ENCODE results near the gene POPDC3. TPM values are rescaled to one million over a fixed set of nuclear protein-coding genes. Genes with fewer than 3 reads are reported as not detected.

Gene POPDC3
- total RNA-seq, 1 experiment from 2014 or later = 0.62 TPM

DNA sequence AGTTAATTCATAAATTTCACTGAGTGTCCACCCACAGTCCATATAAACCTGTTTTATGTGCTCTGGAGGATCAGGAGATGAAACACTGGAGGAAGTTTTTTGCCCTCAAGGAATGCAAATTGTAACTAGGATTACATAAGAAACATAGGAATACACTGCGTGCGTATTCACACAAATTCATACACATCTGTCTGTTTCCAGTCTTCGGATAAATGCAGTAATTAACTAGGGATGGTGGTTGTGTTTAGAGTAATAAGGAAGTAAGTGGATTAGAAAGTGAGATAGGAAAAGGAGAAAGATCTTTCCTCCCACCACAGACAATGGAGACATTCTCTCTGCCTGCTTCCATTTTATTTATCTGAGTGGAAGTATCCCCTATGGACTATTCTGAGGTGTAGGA is 35.7 kb upstream of the POPDC3 start:
- POLR2A ChIA-PET (ENCODE audit: low non-redundant PET) = no interaction called here
- Histone ChIP-seq H3K27ac (ENCODE audit: low read depth, low read length, poor library complexity, severe bottlenecking) (no peak overlapping the region), H3K4me3 (ENCODE audit: low read depth, low read length, poor library complexity, severe bottlenecking) (no peak overlapping the region), H3K4me1 (ENCODE audit: insufficient read depth, low read length, poor library complexity, severe bottlenecking) (no peaks in the 10 kb centered on the region), H3K27me3 (replicated peaks; ENCODE audit: insufficient read depth, low read depth, low read length, poor library complexity) (no peaks in the 10 kb centered on the region), H3K9me3 (ENCODE audit: low read depth, low read length, poor library complexity, severe bottlenecking) (no peaks in the 10 kb centered on the region), H3K36me3 (ENCODE audit: insufficient read depth, low read length, poor library complexity, severe bottlenecking) (no peaks in the 10 kb centered on the region)
- TF ChIP-seq EZH2 (IDR thresholded peaks at IDR 0.05; ENCODE audit: borderline replicate concordance, low read depth, low read length, poor library complexity, severe bottlenecking) = no peak
- TF ChIP-seq, protein P1, sequence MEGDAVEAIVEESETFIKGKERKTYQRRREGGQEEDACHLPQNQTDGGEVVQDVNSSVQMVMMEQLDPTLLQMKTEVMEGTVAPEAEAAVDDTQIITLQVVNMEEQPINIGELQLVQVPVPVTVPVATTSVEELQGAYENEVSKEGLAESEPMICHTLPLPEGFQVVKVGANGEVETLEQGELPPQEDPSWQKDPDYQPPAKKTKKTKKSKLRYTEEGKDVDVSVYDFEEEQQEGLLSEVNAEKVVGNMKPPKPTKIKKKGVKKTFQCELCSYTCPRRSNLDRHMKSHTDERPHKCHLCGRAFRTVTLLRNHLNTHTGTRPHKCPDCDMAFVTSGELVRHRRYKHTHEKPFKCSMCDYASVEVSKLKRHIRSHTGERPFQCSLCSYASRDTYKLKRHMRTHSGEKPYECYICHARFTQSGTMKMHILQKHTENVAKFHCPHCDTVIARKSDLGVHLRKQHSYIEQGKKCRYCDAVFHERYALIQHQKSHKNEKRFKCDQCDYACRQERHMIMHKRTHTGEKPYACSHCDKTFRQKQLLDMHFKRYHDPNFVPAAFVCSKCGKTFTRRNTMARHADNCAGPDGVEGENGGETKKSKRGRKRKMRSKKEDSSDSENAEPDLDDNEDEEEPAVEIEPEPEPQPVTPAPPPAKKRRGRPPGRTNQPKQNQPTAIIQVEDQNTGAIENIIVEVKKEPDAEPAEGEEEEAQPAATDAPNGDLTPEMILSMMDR (conservative IDR thresholded peaks at IDR 0.05; ENCODE audit: low read depth, low read length) = no peak
- no peak for DNase-seq (ENCODE audit: low spot score)
- intact Hi-C loops (cut with micrococcal nuclease; ENCODE audit: unreplicated experiment) = no loop called here
- CTCF ChIA-PET = no interaction called here
- BruUV-seq (replicated peaks) = no TSS peak

DNA sequence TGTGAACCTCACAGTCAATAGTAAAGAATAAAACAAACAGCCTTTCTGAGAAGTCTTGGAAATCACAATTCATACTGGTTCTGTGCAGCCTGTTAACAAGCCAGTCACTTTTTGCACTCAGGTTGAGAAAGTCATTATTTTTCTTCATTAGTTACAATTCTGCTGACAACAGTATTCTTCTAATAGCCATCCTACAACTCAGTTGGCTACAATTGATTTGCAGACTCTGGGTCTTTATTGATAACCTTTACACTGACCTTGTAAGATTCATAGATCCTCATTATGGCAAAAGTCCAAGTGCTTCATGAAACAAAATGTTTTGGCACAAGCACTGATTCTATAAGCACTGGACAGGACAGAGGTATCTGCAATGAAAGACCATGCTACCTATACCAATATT is 34.9 kb upstream of the POPDC3 start:
- no peak overlapping the region for H3K4me3 ChIP-seq (ENCODE audit: low read depth, low read length, poor library complexity, severe bottlenecking)
- no peaks in the 10 kb centered on the region for H3K27me3 ChIP-seq (replicated peaks; ENCODE audit: insufficient read depth, low read depth, low read length, poor library complexity)
- no peaks in the 10 kb centered on the region for H3K36me3 ChIP-seq (ENCODE audit: insufficient read depth, low read length, poor library complexity, severe bottlenecking)
- no peak for TF ChIP-seq EZH2 (IDR thresholded peaks at IDR 0.05; ENCODE audit: borderline replicate concordance, low read depth, low read length, poor library complexity, severe bottlenecking)
- TF ChIP-seq, protein P1 (conservative IDR thresholded peaks at IDR 0.05; ENCODE audit: low read depth, low read length) = no peak
- DNase-seq (ENCODE audit: low spot score) = no peak
- POLR2A ChIA-PET (ENCODE audit: low non-redundant PET) = no interaction called here
- H3K9me3 ChIP-seq (ENCODE audit: low read depth, low read length, poor library complexity, severe bottlenecking) = no peaks in the 10 kb centered on the region
- CTCF ChIA-PET = no interaction called here
- intact Hi-C loops (cut with micrococcal nuclease; ENCODE audit: unreplicated experiment) = no loop called here
- H3K4me1 ChIP-seq (ENCODE audit: insufficient read depth, low read length, poor library complexity, severe bottlenecking) = no peaks in the 10 kb centered on the region
- no peak overlapping the region for H3K27ac ChIP-seq (ENCODE audit: low read depth, low read length, poor library complexity, severe bottlenecking)
- BruUV-seq (replicated peaks) = no TSS peak

DNA sequence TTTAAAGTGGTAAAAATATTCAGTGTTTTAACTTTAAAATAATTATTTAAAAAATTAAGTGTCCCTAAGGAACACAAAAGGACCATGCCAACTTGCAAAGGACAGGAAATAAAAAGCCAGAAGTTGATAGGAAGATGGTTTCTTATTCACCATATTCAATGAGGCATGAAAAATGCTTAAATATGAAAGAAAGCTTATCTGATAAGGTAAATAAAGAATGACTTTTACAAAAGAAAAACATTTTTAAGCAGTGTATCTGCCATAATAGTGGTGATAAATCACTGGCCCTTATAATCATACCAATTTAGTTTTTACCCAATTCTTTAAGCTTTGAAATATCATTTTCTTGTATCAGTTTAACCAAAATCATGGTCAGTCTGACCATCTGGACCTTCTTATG is 33.5 kb upstream of the POPDC3 start:
- Histone ChIP-seq H3K4me3 (ENCODE audit: low read depth, low read length, poor library complexity, severe bottlenecking) (no peak overlapping the region), H3K4me1 (ENCODE audit: insufficient read depth, low read length, poor library complexity, severe bottlenecking) (no peaks in the 10 kb centered on the region), H3K9me3 (ENCODE audit: low read depth, low read length, poor library complexity, severe bottlenecking) (no peaks in the 10 kb centered on the region), H3K36me3 (ENCODE audit: insufficient read depth, low read length, poor library complexity, severe bottlenecking) (no peaks in the 10 kb centered on the region), H3K27ac (ENCODE audit: low read depth, low read length, poor library complexity, severe bottlenecking) (no peak overlapping the region), H3K27me3 (replicated peaks; ENCODE audit: insufficient read depth, low read depth, low read length, poor library complexity) (no peaks in the 10 kb centered on the region)
- DNase-seq (ENCODE audit: low spot score) = no peak
- intact Hi-C loops (cut with micrococcal nuclease; ENCODE audit: unreplicated experiment) = no loop called here
- POLR2A ChIA-PET (ENCODE audit: low non-redundant PET) = no interaction called here
- TF ChIP-seq, protein P1 (conservative IDR thresholded peaks at IDR 0.05; ENCODE audit: low read depth, low read length) = no peak
- TF ChIP-seq EZH2 (IDR thresholded peaks at IDR 0.05; ENCODE audit: borderline replicate concordance, low read depth, low read length, poor library complexity, severe bottlenecking) = no peak
- BruUV-seq (replicated peaks) = no TSS peak
- CTCF ChIA-PET = no interaction called here
